Panc1 (cell line): ENCODE data around the gene TSPAN15. TPM values are rescaled to one million over a fixed set of nuclear protein-coding genes. Genes with fewer than 3 reads are reported as not detected.

Source experiments
- ATAC-seq: fragments of 200-7000 bp; cut with Tn5 transposase; 2 replicates; pipeline ENCODE4 v1.9.1; 2020; ENCODE audit warnings: mild to moderate bottlenecking, moderate library complexity
- BruUV-seq: library from RNA; stranded (reverse); fragments of 400-500 nt; replicated peaks from 2 replicates; lab custom pipeline; 2021; lab: Mats Ljungman, UMichigan
- CTCF ChIA-PET: fragments of 300-600 bp; sonication (Branson Sonifier 250); formaldehyde crosslinking; loops from one replicate; lab custom pipeline; 2022; ENCODE audit warnings: antibody characterized with exemption; lab: Charles Lee
- POLR2A ChIA-PET: fragments of 300-600 bp; sonication (Branson Sonifier 250); formaldehyde crosslinking; loops from one replicate; lab custom pipeline; 2022; ENCODE audit warnings: antibody characterized with exemption; lab: Charles Lee
- DNase-seq: peaks from one replicate; pipeline ENCODE4 v3.0.0-alpha.2; 2010; ENCODE audit warnings: low read depth, low spot score
- H3K27ac ChIP-seq: 2 replicates; pipeline ENCODE4 v1.5.1; 2011; ENCODE audit warnings: mild to moderate bottlenecking, low read length, inconsistent platforms
- H3K27me3 ChIP-seq: fragments of 200-500 bp; sonication (Bioruptor generic); 2 replicates; pipeline ENCODE4 v1.6.0; 2014; ENCODE audit warnings: low read length, inconsistent platforms; ENCODE audit not compliant: control insufficient read depth, insufficient read depth
- H3K36me3 ChIP-seq: fragments of 200-500 bp; sonication (Bioruptor generic); 2 replicates; pipeline ENCODE4 v1.5.1; 2014; ENCODE audit warnings: inconsistent platforms, mild to moderate bottlenecking, low read length, moderate library complexity; ENCODE audit not compliant: control insufficient read depth, insufficient read depth
- H3K4me1 ChIP-seq: 2 replicates; pipeline ENCODE4 v1.5.1; 2011; ENCODE audit warnings: inconsistent platforms, mild to moderate bottlenecking, low read length, moderate library complexity; ENCODE audit not compliant: control insufficient read depth, insufficient read depth
- H3K4me3 ChIP-seq, 2 experiments: 2 replicates each; pipeline ENCODE4 v1.5.1; 2011 to 2012; ENCODE audit warnings: low read depth in 2 of 2, low read length in 2 of 2, mild to moderate bottlenecking in 2 of 2, inconsistent platforms in 1 of 2, moderate library complexity in 1 of 2
- H3K9me3 ChIP-seq: fragments of 200-500 bp; sonication (Bioruptor generic); 2 replicates; pipeline ENCODE4 v1.5.1; 2014; ENCODE audit warnings: low read depth, mild to moderate bottlenecking, inconsistent platforms, low read length, moderate library complexity; ENCODE audit not compliant: control insufficient read depth, insufficient read depth
- CTCF ChIP-seq: fragments of 450-650 bp; IDR thresholded peaks from 2 replicates; pipeline ENCODE4 v1.5.1; 2017; ENCODE audit warnings: mild to moderate bottlenecking
- POLR2AphosphoS5 ChIP-seq: IDR thresholded peaks from 2 replicates; pipeline ENCODE4 v1.6.1; 2012; ENCODE audit warnings: mild to moderate bottlenecking, low read depth, low read length, moderate library complexity
- REST ChIP-seq, 2 experiments: IDR thresholded peaks; 2 replicates each; pipeline ENCODE4 v1.6.1; 2011 to 2012; ENCODE audit warnings: low read depth in 2 of 2, control low read depth in 1 of 2, low read length in 1 of 2, mild to moderate bottlenecking in 1 of 2, moderate library complexity in 1 of 2; ENCODE audit not compliant: insufficient read depth in 1 of 2
- SIN3A ChIP-seq: IDR thresholded peaks from 2 replicates; pipeline ENCODE4 v1.6.1; 2012; ENCODE audit warnings: low read depth, mild to moderate bottlenecking, low read length, moderate library complexity, borderline replicate concordance; ENCODE audit not compliant: insufficient read depth
- TCF7L2 ChIP-seq: IDR thresholded peaks from 2 replicates; pipeline ENCODE4 v1.6.1; 2011; ENCODE audit warnings: mild to moderate bottlenecking, low read depth, low read length, inconsistent platforms
- in situ Hi-C: cut with HindIII; loops from 2 replicates; pipeline ENCODE4 v1.10.0; 2016; ENCODE audit warnings: low sequenced_read_pairs, low pct_unique_long_range_greater_than_20kb
- intact Hi-C: fragments of 100-400 bp; cut with micrococcal nuclease; formaldehyde crosslinking; loops from one replicate; pipeline ENCODE4 v1.10.0; 2022; ENCODE audit not compliant: unreplicated experiment
- total RNA-seq: library from RNA; stranded (reverse); gene quantifications from one replicate; pipeline ENCODE4 v1.2.1, GENCODE V29; 2021; ENCODE audit not compliant: unreplicated experiment

TSPAN15 gene
- total RNA-seq, 1 experiment from 2014 or later: 199 TPM

- intact Hi-C loops (no loop called here), in situ Hi-C loops (loop anchor here (10.0 kb wide), 1 partner anchor 48 kb away; no protein-coding TSS in a partner anchor)
- ChIA-PET CTCF (no interaction called here), POLR2A (no interaction called here)
- H3K27ac ChIP-seq: no peak overlapping the region
- H3K9me3 ChIP-seq: no peaks in the 10 kb centered on the region
- peaks cover 3% of the 10 kb centered on the region for H3K4me1 ChIP-seq
- no peak for DNase-seq
- no TSS peak for BruUV-seq
- peaks cover 1% of the 10 kb centered on the region; the same call in 1 of the 2 replicates for H3K36me3 ChIP-seq
- no peak overlapping the region for H3K4me3 ChIP-seq
- ATAC-seq: no peak
- no peaks in the 10 kb centered on the region for H3K27me3 ChIP-seq
- no peak for TF ChIP-seq TCF7L2
These were observed 41.6 kb downstream of the TSPAN15 start for GRCh38 chr10:69492746-69493462.

- POLR2A ChIA-PET: no interaction called here
- ATAC-seq (no peak), DNase-seq (no peak)
- Histone ChIP-seq H3K4me1 (peaks cover 6% of the 10 kb centered on the region), H3K9me3 (no peaks in the 10 kb centered on the region), H3K36me3 (no peaks in the 10 kb centered on the region), H3K27me3 (no peaks in the 10 kb centered on the region), H3K4me3 (no peak overlapping the region), H3K27ac (no peak overlapping the region)
- in situ Hi-C loops: loop anchor here (10.0 kb wide), 1 partner anchor 50 kb away; no protein-coding TSS in a partner anchor
- intact Hi-C loops: loop anchor here (5.0 kb wide), 1 partner anchor 68 kb away; no protein-coding TSS in a partner anchor
- CTCF ChIA-PET: interaction anchor here (0.6 kb wide), 1 partner anchor 12 kb away, joined by 6 read pairs; no protein-coding TSS in a partner anchor
- TF ChIP-seq SIN3A (no peak), TCF7L2 (no peak), CTCF (no peak), REST (IDR thresholded peaks at IDR 0.05; ENCODE audit: insufficient read depth in 1 of 2, low read depth in 2 of 2, low read length in 1 of 2) (no peak), POLR2AphosphoS5 (no peak)
- no TSS peak for BruUV-seq
These were observed 43.6 kb downstream of the TSPAN15 start for GRCh38 chr10:69494626-69495558.
